WTC11 (cell line): ENCODE data around the gene BRMS1. TPM values are rescaled to one million over a fixed set of nuclear protein-coding genes. Genes with fewer than 3 reads are reported as not detected.

ENCODE experiments used
- CBFB ChIP-seq: sonication (generic); formaldehyde crosslinking; IDR thresholded peaks from 2 replicates; pipeline ENCODE4 v1.8.1; 2022; ENCODE audit warnings: mild to moderate bottlenecking, low read depth, missing genetic modification reagents
- E2F5 ChIP-seq: sonication (generic); formaldehyde crosslinking; IDR thresholded peaks from 2 replicates; pipeline ENCODE4 v1.8.1; 2022; ENCODE audit warnings: mild to moderate bottlenecking, moderate library complexity, missing genetic modification reagents
- EMX1 ChIP-seq: fragments of 250-450 bp; sonication (Bioruptor Pico); IDR thresholded peaks from 2 replicates; pipeline ENCODE4 v1.8.0; 2021; ENCODE audit warnings: mild to moderate bottlenecking
- FOXP1 ChIP-seq: sonication (generic); formaldehyde crosslinking; IDR thresholded peaks from 2 replicates; pipeline ENCODE4 v1.8.0; 2022; ENCODE audit warnings: missing genetic modification reagents, mild to moderate bottlenecking, moderate library complexity, borderline replicate concordance
- GTF2I ChIP-seq: fragments of 250-450 bp; sonication (Bioruptor Pico); conservative IDR thresholded peaks from 2 replicates; pipeline ENCODE4 v1.4.0; 2021; ENCODE audit warnings: mild to moderate bottlenecking
- MLX ChIP-seq: sonication (generic); formaldehyde crosslinking; IDR thresholded peaks from 2 replicates; pipeline ENCODE4 v1.8.1; 2023; ENCODE audit warnings: mild to moderate bottlenecking, missing genetic modification reagents, moderate library complexity
- NR2C2 ChIP-seq: sonication (generic); formaldehyde crosslinking; IDR thresholded peaks from 2 replicates; pipeline ENCODE4 v1.8.0; 2022; ENCODE audit warnings: mild to moderate bottlenecking, missing genetic modification reagents
- SOX15 ChIP-seq: fragments of 250-450 bp; sonication (Bioruptor Pico); IDR thresholded peaks from 2 replicates; pipeline ENCODE4 v1.9.0; 2021; ENCODE audit warnings: mild to moderate bottlenecking
- TCF7 ChIP-seq: sonication (generic); formaldehyde crosslinking; IDR thresholded peaks from 2 replicates; pipeline ENCODE4 v1.8.0; 2022; ENCODE audit warnings: mild to moderate bottlenecking, low read depth, missing genetic modification reagents, moderate library complexity
- TEAD4 ChIP-seq: sonication (generic); formaldehyde crosslinking; IDR thresholded peaks from 2 replicates; pipeline ENCODE4 v1.8.0; 2022; ENCODE audit warnings: mild to moderate bottlenecking, missing genetic modification reagents
- ZNF263 ChIP-seq: sonication (generic); formaldehyde crosslinking; IDR thresholded peaks from 2 replicates; pipeline ENCODE4 v1.8.1; 2022; ENCODE audit warnings: low read depth, mild to moderate bottlenecking, moderate library complexity, missing genetic modification reagents
- ZNF317 ChIP-seq: sonication (generic); formaldehyde crosslinking; IDR thresholded peaks from 2 replicates; pipeline ENCODE4 v1.8.1; 2023; ENCODE audit warnings: low read depth, mild to moderate bottlenecking, moderate library complexity, missing genetic modification reagents, borderline replicate concordance
- total RNA-seq: library from RNA; stranded (reverse); gene quantifications from 3 replicates; pipeline ENCODE4 v1.2.3, GENCODE V29; 2021
- TF ChIP-seq, protein P1 (sequence below): sonication (generic); formaldehyde crosslinking; IDR thresholded peaks from 2 replicates; pipeline ENCODE4 v1.8.0; 2023; ENCODE audit warnings: missing genetic modification reagents
- TF ChIP-seq, protein P2 (sequence below): fragments of 250-450 bp; sonication (Bioruptor Pico); conservative IDR thresholded peaks from 2 replicates; pipeline ENCODE4 v1.9.0; 2021; ENCODE audit warnings: mild to moderate bottlenecking
- TF ChIP-seq, protein P3 (sequence below): sonication (generic); formaldehyde crosslinking; IDR thresholded peaks from 2 replicates; pipeline ENCODE4 v1.8.1; 2022; ENCODE audit warnings: mild to moderate bottlenecking, missing genetic modification reagents, moderate library complexity, borderline replicate concordance
- TF ChIP-seq, protein P4 (sequence below): fragments of 250-450 bp; sonication (Bioruptor Pico); IDR thresholded peaks from 2 replicates; pipeline ENCODE4 v2.1.2; 2022; ENCODE audit warnings: mild to moderate bottlenecking, moderate library complexity
- TF ChIP-seq, protein P5 (sequence below): sonication (generic); formaldehyde crosslinking; IDR thresholded peaks from 2 replicates; pipeline ENCODE4 v1.8.1; 2023; ENCODE audit warnings: mild to moderate bottlenecking, missing genetic modification reagents

The BRMS1 gene
- total RNA-seq, 1 experiment from 2014 or later = 44.5 TPM

- TF ChIP-seq SOX15 (CRISPR knock-in tag) (no peak), EMX1 (CRISPR knock-in tag) (0 out of 2 replicates have a peak, but pooled peaks have one; percentile 54), ZNF317 (CRISPR knock-in tag) (peak; percentile 47; the same call in 1 of the 2 replicates), MLX (no peak), E2F5 (no peak), TCF7 (CRISPR knock-in tag) (no peak), NR2C2 (CRISPR knock-in tag) (no peak), GTF2I (CRISPR knock-in tag) (no peak), TEAD4 (CRISPR knock-in tag) (no peak), ZNF263 (CRISPR knock-in tag) (no peak), CBFB (CRISPR knock-in tag) (no peak), FOXP1 (CRISPR knock-in tag) (no peak)
- TF ChIP-seq, protein P1, sequence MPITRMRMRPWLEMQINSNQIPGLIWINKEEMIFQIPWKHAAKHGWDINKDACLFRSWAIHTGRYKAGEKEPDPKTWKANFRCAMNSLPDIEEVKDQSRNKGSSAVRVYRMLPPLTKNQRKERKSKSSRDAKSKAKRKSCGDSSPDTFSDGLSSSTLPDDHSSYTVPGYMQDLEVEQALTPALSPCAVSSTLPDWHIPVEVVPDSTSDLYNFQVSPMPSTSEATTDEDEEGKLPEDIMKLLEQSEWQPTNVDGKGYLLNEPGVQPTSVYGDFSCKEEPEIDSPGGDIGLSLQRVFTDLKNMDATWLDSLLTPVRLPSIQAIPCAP (CRISPR knock-in tag) = no peak
- TF ChIP-seq, protein P2, sequence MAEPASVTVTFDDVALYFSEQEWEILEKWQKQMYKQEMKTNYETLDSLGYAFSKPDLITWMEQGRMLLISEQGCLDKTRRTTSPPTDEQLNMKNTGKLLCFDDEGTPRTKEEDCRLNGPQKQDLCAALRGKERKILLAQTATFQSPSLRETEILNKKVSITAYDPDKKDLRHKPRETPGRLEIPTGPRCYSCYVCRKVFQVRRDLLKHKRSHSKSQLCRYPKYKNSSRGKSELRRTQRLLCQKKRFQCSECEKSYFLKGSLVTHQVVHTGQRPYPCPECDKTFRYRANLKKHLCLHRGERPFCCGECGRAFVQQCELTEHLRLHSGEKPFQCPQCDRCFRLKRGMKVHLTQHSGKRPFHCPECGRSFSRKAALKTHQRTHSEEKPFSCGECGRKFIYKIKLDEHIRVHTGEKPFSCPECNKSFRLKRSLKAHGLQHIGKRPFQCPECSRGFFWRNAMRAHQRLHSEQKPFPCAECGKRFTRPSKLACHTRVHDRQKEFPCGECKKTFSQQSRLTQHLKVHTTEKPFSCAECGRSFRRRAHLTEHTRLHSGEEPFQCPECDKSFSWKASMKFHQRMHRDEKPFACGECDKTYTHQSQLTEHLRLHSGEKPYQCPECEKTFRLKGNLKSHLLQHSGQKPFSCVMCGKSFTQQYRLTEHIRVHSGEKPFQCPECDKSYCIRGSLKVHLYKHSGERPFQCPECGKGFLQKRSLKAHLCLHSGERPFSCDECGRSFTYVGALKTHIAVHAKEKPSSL = no peak
- TF ChIP-seq, protein P3, sequence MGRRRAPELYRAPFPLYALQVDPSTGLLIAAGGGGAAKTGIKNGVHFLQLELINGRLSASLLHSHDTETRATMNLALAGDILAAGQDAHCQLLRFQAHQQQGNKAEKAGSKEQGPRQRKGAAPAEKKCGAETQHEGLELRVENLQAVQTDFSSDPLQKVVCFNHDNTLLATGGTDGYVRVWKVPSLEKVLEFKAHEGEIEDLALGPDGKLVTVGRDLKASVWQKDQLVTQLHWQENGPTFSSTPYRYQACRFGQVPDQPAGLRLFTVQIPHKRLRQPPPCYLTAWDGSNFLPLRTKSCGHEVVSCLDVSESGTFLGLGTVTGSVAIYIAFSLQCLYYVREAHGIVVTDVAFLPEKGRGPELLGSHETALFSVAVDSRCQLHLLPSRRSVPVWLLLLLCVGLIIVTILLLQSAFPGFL (CRISPR knock-in tag) = no peak
- TF ChIP-seq, protein P4, sequence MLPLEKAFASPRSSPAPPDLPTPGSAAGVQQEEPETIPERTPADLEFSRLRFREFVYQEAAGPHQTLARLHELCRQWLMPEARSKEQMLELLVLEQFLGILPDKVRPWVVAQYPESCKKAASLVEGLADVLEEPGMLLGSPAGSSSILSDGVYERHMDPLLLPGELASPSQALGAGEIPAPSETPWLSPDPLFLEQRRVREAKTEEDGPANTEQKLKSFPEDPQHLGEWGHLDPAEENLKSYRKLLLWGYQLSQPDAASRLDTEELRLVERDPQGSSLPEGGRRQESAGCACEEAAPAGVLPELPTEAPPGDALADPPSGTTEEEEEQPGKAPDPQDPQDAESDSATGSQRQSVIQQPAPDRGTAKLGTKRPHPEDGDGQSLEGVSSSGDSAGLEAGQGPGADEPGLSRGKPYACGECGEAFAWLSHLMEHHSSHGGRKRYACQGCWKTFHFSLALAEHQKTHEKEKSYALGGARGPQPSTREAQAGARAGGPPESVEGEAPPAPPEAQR = no peak
- TF ChIP-seq, protein P5, sequence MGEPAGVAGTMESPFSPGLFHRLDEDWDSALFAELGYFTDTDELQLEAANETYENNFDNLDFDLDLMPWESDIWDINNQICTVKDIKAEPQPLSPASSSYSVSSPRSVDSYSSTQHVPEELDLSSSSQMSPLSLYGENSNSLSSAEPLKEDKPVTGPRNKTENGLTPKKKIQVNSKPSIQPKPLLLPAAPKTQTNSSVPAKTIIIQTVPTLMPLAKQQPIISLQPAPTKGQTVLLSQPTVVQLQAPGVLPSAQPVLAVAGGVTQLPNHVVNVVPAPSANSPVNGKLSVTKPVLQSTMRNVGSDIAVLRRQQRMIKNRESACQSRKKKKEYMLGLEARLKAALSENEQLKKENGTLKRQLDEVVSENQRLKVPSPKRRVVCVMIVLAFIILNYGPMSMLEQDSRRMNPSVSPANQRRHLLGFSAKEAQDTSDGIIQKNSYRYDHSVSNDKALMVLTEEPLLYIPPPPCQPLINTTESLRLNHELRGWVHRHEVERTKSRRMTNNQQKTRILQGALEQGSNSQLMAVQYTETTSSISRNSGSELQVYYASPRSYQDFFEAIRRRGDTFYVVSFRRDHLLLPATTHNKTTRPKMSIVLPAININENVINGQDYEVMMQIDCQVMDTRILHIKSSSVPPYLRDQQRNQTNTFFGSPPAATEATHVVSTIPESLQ (CRISPR knock-in tag) = no peak
Measured at GRCh38 chr11:66336234-66337102, 8.4 kb downstream of the BRMS1 start, which contains the start of gene RIN1 (continued).
